Activated CD8-positive, alpha-beta T cell treated with anti-CD3 and anti-CD28 coated beads for 36 hours (primary cell): Measurements from ENCODE around the gene NT5C3B. TPM values are rescaled to one million over a fixed set of nuclear protein-coding genes. Genes with fewer than 3 reads are reported as not detected.

Source experiments
- ATAC-seq: fragments of 200-7000 bp; cut with Tn5 transposase; one replicate; pipeline ENCODE4 v1.10.0; 2021; ENCODE audit warnings: mild to moderate bottlenecking, moderate library complexity
- CTCF ChIA-PET: fragments of 350-600 bp; sonication (Branson Sonifier 250); formaldehyde crosslinking; loops from one replicate; lab custom pipeline; 2021; ENCODE audit warnings: antibody characterized with exemption; lab: Charles Lee
- POLR2A ChIA-PET: fragments of 350-600 bp; sonication (Branson Sonifier 250); formaldehyde crosslinking; loops from one replicate; lab custom pipeline; 2021; ENCODE audit warnings: antibody characterized with exemption; lab: Charles Lee
- DNase-seq: peaks from one replicate; pipeline ENCODE4 v3.0.0-alpha.2; 2020
- H3K27ac Mint-ChIP-seq: one replicate; pipeline ENCODE4 v1.8.0; 2021; ENCODE audit warnings: mild to moderate bottlenecking, mixed read lengths
- H3K27me3 Mint-ChIP-seq: one replicate; pipeline ENCODE4 v1.8.0; 2021; ENCODE audit warnings: mixed read lengths
- H3K36me3 Mint-ChIP-seq: one replicate; pipeline ENCODE4 v1.8.0; 2021; ENCODE audit warnings: low read depth, mixed read lengths
- H3K4me1 Mint-ChIP-seq: one replicate; pipeline ENCODE4 v1.8.0; 2021; ENCODE audit warnings: low read depth, mixed read lengths
- H3K4me3 Mint-ChIP-seq: one replicate; pipeline ENCODE4 v1.8.0; 2021; ENCODE audit warnings: mild to moderate bottlenecking, moderate library complexity, mixed read lengths
- H3K9me3 Mint-ChIP-seq: one replicate; pipeline ENCODE4 v1.8.0; 2021; ENCODE audit warnings: mixed read lengths
- CTCF ChIP-seq: fragments of 200-600 bp; IDR thresholded peaks from one replicate; pipeline ENCODE4 v1.8.0; 2022; ENCODE audit warnings: antibody characterized with exemption, mild to moderate bottlenecking
- intact Hi-C: fragments of 100-400 bp; cut with micrococcal nuclease; formaldehyde crosslinking; loops from one replicate; pipeline ENCODE4 v1.10.0; 2022
- total RNA-seq, 2 experiments: library from RNA; stranded (reverse); gene quantifications; one replicate each; pipeline ENCODE4 v1.2.3, GENCODE V29; 2021

NT5C3B gene
- total RNA-seq, 2 experiments from 2014 or later = 30.5 to 32.3 TPM

- CTCF ChIA-PET = no interaction called here
- no peak for DNase-seq
- intact Hi-C loops = no loop called here
- no peak for ATAC-seq
- TF ChIP-seq CTCF = no peak
- H3K27me3 Mint-ChIP-seq = no peaks in the 10 kb centered on the region
- no peak overlapping the region for H3K4me3 Mint-ChIP-seq
- peak overlapping the region; percentile 89 for H3K27ac Mint-ChIP-seq
- H3K36me3 Mint-ChIP-seq = peaks cover 49% of the 10 kb centered on the region
- POLR2A ChIA-PET = no interaction called here
- no peaks in the 10 kb centered on the region for H3K9me3 Mint-ChIP-seq
- peaks cover 32% of the 10 kb centered on the region for H3K4me1 Mint-ChIP-seq
Measured at GRCh38 chr17:41868568-41868967, 32.5 kb upstream of the NT5C3B start.

- DNase-seq (no peak), ATAC-seq (no peak)
- peaks cover 23% of the 10 kb centered on the region for H3K36me3 Mint-ChIP-seq
- no peaks in the 10 kb centered on the region for H3K9me3 Mint-ChIP-seq
- intact Hi-C loops = no loop called here
- peak overlapping the region; percentile 83 for H3K27ac Mint-ChIP-seq
- peaks cover 42% of the 10 kb centered on the region for H3K4me1 Mint-ChIP-seq
- ChIA-PET POLR2A (interaction anchor here (2.5 to 2.9 kb wide), 2 partner anchors 12 to 175 kb away, joined by 11 to 14 read pairs; no protein-coding TSS in a partner anchor), CTCF (interaction anchor here (1.0 to 2.1 kb wide), 5 partner anchors 53 to 217 kb away, joined by 3 to 6 read pairs (median 5); partner anchors contain the start of genes ACLY and ODAD4)
- H3K27me3 Mint-ChIP-seq = no peaks in the 10 kb centered on the region
- H3K4me3 Mint-ChIP-seq = no peak overlapping the region
- TF ChIP-seq CTCF = no peak
Measured at GRCh38 chr17:41865596-41865893, 29.5 kb upstream of the NT5C3B start.

- no peak within 1 kb of the TSS for H3K4me3 Mint-ChIP-seq
- TF ChIP-seq CTCF = no peak
- H3K36me3 Mint-ChIP-seq = peaks cover 20% of the 10 kb centered on the region
- H3K27ac Mint-ChIP-seq = peak within 1 kb of the TSS; percentile 83
- POLR2A ChIA-PET = interaction anchor here (0.7 to 2.9 kb wide), 14 partner anchors 8 to 1307 kb away, joined by 3 to 14 read pairs (median 3); partner anchors contain the start of genes ACLY and KAT2A
- CTCF ChIA-PET = interaction anchor here (0.8 to 2.1 kb wide), 10 partner anchors 12 to 216 kb away, joined by 3 to 6 read pairs (median 3); partner anchors contain the start of genes ACLY, ODAD4 and P3H4
- no peaks in the 10 kb centered on the region for H3K9me3 Mint-ChIP-seq
- no peaks in the 10 kb centered on the region for H3K27me3 Mint-ChIP-seq
- peaks cover 41% of the 10 kb centered on the region for H3K4me1 Mint-ChIP-seq
- DNase-seq (peak; percentile 93), ATAC-seq (peak; percentile 89)
- intact Hi-C loops = no loop called here
Measured at GRCh38 chr17:41864836-41865595, 29.0 kb upstream of the NT5C3B start, which contains the start of gene KLHL11. KLHL11 (minus strand) TSS chr17:41865423; CDS start chr17:41865370, 53 bp downstream.

- Mint-ChIP-seq H3K36me3 (peaks cover 16% of the 10 kb centered on the region), H3K4me1 (peaks cover 40% of the 10 kb centered on the region), H3K4me3 (no peak overlapping the region), H3K27me3 (no peaks in the 10 kb centered on the region), H3K9me3 (no peaks in the 10 kb centered on the region), H3K27ac (no peak overlapping the region)
- intact Hi-C loops = no loop called here
- no peak for ATAC-seq
- DNase-seq = no peak
- ChIA-PET POLR2A (interaction anchor here (0.7 to 2.9 kb wide), 14 partner anchors 9 to 1307 kb away, joined by 3 to 14 read pairs (median 3); partner anchors contain the start of genes ACLY and KAT2A), CTCF (interaction anchor here (0.8 to 2.1 kb wide), 10 partner anchors 11 to 216 kb away, joined by 3 to 6 read pairs (median 4); partner anchors contain the start of genes ACLY and P3H4)
- no peak for TF ChIP-seq CTCF
Measured at GRCh38 chr17:41864498-41864835, 28.4 kb upstream of the NT5C3B start.
